ENCODE data around the gene PICK1.

PICK1 gene

DNA sequence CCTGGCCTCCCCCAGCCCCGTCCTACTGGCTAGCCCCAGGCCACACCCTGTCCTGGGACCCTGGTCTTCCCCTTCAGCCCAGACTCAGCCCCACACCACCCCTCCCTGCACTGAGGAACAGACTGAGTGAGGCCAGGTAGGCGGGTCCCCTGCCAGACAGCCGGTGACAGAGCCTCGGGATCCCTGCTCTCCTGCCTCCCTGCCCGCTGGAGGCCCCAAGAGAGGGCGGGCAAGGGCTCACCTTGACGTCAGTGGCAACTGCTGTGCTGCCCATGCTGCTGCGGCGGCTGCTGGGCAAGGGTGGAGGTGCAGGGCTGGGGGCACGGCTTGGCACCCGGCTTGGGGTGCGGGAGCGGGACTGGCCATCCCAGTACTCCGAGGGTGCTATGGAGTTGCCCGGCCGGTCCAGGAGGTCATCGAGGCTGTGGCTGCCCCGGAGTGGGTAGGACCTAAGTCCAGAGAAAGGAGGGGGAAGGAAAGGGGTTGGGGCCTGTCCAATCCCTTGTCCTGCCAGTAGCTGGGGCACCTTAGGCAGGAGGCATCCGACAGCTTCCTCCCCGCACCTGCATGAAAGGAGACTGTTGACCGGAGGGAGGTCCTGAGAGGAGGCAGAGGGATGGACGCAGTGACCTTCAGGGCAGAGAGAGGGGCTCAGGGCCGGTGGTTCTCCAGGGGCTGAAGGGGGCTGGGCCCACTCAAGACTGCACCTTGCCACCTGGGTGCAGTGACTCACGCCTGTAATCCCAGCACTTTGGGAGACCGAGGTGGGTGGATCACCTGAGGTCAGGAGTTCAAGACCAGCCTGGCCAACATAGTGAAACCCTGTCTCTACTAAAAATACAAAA lies 29.0 kb downstream of the PICK1 start:
- in situ Hi-C loops (cut with HindIII; ENCODE audit: low sequenced_read_pairs), result no loop called here

DNA sequence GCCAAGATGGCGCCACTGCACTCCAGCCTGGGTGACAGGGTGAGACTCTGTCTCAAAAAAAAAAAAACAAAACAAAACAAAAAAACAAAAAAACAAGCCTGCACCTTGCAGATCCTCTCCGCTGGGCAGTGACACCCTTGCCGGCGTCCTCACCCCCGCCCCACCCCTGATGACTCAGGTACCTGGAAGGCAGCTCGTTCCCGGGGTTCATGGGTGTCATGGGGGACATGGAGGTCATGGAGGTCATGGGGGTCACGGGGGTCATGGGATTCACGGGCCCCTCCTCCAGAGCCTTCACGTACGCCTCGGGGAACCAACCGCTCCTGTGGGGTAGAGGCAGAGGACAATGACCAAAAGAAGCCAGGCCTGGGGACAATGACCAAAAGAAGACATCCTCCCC lies 29.7 kb downstream of the PICK1 start:
- in situ Hi-C loops (cut with HindIII; ENCODE audit: low sequenced_read_pairs), result no loop called here

DNA sequence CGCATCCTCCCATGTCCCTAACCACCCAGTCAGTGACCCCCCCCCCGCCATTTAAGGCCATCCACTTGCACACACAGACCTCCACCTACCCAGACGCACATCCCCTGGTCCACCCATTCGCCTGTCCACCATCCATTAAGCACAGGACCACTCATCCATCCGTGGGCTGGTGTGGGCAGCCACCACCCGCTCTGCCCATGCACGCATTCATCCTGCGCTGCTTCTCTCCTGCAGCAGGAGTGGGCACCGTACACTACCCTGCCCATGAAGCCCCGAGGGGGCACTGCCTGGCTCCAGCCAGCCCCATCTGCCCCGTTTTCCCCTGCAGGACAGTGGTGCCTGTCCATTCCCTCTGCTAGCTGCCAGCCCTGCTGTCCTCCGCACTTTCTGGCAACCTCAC lies 30.7 kb downstream of the PICK1 start:
- in situ Hi-C loops (cut with HindIII; ENCODE audit: low sequenced_read_pairs), result no loop called here

DNA sequence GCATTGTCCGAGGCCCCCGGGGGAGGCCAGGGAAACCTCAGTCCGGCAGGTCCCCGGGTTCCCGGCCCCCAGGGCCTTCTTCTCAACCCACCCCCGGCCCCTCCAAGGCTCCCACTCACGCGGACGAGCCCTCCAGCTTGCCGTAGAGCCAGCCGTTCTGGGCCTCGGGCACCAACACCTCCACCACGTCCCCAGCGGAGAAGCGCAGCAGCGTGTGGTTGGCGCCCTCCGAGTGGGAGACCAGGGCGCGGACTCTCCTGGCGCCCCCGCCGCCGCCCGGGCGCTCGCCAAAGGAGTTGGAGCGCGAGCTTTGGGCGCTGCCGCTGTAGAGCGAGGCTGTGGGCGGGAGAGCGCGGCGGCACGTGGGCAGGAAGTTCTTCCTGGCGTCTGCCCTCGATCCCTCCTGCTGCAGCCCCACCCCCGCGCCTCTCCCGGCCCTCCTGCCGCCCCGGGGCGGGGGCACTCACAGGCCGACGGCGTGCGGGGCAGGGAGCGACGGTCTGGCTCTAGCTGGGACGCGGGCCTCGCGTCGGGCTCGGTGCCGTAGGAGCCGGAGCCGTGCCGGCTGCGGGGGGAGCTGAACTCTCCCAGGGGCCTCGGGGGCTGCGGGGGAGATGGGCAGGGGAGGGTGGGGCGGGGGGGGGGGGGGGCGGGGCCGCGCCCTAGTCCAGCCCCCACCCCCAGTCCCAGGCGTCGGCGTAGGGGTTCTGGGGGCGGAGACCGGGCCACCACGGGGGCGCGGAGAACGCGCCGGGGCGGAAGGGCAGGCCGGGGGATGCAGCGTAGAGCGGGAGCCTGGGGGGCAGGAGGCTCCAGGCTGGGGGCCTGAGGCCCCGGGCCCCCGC lies 31.6 kb downstream of the PICK1 start:
- in situ Hi-C loops (cut with HindIII; ENCODE audit: low sequenced_read_pairs), result no loop called here

DNA sequence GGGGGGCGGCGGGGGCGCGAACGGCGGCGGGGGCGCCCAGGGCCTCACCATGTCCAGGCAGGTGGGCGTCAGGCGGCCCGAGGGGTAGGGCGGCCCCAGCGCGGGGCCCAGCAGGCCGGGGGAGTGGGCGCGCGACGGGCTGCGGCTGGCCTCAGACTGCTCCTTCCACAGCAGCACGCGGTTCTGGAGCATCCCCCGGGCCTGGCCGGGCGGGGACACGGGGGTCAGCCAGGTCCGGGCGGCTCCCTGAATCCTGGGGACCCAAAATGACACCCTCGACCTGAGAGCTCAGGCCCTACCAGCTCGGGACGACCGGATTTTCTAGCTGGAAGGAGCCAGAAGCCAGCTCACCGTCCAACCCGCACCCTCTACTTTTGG lies 32.3 kb downstream of the PICK1 start:
- in situ Hi-C loops (cut with HindIII; ENCODE audit: low sequenced_read_pairs), result no loop called here

DNA sequence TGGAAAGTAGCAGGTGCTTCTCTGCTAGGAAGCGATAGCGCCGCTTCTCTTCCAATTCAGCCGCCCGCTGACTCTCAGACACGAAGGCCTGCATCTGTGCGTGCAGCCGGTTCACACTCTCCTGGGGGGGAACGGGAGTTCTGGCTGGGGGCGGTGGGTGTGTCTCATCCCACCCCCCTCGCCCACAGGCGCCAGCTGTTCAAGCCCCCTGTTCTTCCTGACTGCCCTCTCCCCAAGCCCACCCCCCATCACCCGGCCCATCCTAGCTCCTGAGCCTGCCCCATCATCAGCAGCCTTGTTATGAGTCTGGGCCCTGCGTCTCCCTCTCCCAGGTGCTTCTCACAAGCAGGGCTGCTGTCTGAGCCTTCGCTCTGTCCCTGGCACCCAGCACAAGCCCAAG lies 39.9 kb downstream of the PICK1 start:
- in situ Hi-C loops (cut with HindIII; ENCODE audit: low sequenced_read_pairs), result no loop called here

DNA sequence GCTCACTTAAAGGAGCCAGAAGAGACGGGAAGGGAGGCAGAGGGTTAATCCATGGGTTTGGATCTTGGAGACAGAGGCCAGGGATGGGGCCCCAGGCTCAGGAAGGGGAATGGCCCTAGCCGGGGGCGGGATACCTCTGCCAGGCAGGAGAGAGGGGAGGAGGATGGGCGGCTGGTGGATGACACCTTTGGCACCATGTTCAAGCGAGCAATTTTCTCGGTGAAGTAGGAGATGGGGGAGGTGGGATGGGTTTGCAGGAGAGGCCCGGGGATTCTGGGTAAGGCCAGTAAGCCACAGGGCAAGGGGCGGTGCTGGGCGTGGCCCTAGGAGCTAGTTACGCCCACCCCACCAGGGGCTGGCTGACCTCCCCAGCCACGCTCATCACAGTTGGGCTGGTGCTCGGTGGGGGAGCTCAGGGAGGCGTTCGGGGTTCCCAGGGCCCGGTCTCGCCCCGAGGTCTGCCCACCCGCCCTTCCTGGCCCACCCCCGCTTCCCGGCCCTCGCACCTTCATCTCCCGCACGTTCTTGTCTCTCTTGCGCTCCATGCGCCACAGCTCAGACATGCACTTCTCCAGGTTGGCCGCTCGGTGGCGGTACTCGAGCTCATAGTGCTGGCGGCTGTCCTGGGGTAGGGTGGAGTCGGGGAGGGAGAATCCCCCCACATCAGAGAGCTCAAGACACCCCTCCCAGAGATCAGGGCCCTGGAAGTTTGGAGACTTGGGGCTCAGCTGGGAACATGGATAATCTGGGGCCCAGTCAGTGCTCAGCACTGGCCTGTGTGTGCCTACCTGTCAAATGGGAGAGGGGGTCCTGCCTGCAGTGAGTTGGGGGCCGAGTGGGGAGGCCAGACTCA lies 40.6 kb downstream of the PICK1 start:
- in situ Hi-C loops (cut with HindIII; ENCODE audit: low sequenced_read_pairs), result no loop called here

DNA sequence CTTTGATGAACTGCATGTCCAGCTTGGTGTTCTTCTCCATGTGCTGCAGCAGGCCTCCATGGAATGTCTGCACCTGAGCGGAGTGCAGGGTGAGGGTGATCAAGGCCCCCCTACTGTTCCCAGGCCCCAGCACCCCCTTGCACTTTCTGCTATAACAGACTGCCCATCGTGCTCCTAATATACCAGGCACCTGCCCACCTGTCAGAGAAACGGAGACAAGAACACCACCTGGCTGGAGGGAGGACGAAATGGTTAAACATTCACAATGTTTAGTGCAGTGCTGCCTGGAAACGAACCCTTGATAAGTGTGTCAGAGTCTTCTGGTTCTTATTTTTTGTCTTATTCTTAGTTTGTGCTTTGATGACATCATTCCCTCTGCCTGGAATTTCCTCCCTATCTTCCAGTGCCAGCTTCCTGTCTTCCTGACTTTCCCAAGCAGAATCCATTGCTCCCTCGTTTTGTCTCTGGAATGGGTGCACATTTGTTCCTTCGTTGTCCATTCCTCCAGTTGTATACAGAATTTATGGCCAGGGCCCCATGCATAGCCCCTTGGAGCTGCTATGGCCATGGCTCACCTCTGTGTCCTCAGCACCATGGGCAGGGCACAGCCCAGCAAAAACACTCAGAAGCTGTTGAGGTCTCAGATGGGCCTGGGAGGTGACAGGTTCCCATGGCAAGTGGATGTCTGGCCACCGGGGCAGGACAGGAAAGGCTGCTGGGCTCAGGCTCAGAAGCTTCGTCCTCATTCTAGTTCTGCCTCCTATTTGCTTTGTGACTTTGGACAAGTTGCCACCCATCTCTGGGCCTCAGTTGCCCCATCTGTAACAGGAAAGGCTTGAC lies 41.4 kb downstream of the PICK1 start:
- in situ Hi-C loops (cut with HindIII; ENCODE audit: low sequenced_read_pairs), result no loop called here

DNA sequence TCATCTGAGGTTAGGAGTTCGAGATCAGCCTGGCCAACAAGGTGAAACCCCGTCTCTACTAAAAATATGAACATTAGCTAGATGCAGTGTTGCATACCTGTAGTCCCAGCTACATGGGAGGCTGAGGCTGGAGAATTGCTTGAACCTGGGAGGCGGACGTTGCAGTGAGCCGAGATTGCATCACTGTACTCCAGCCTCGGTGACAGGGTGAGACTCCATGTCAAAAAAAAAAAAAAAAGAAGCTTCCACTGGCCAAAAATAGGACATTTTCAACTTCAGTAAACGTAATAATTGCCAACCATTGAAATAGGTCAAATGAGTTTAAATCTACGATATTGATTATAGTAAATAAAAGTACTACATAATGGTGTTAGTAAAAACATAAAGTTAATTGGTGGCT lies 46.4 kb downstream of the PICK1 start:
- in situ Hi-C loops (cut with HindIII; ENCODE audit: low sequenced_read_pairs), result no loop called here

DNA sequence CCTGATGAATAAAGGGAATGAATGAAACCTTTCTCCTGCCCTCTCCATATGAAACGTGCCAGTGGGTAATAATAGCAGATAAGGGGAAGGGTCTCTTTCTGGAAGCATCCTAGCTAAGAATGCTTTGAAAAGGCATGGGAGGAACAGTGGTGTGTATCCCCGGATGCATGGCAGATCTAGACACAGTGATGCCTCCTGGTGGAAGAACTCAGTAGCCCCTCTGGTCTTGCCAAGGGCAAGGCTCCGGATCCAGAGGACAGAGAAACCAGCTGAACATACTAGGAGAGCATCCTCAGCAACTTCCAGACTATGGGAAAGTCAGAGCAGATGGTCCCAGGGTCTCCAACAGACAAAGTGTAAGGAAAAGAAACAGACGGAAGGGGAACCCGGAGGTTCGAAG lies 46.9 kb downstream of the PICK1 start:
- in situ Hi-C loops (cut with HindIII; ENCODE audit: low sequenced_read_pairs), result no loop called here

DNA sequence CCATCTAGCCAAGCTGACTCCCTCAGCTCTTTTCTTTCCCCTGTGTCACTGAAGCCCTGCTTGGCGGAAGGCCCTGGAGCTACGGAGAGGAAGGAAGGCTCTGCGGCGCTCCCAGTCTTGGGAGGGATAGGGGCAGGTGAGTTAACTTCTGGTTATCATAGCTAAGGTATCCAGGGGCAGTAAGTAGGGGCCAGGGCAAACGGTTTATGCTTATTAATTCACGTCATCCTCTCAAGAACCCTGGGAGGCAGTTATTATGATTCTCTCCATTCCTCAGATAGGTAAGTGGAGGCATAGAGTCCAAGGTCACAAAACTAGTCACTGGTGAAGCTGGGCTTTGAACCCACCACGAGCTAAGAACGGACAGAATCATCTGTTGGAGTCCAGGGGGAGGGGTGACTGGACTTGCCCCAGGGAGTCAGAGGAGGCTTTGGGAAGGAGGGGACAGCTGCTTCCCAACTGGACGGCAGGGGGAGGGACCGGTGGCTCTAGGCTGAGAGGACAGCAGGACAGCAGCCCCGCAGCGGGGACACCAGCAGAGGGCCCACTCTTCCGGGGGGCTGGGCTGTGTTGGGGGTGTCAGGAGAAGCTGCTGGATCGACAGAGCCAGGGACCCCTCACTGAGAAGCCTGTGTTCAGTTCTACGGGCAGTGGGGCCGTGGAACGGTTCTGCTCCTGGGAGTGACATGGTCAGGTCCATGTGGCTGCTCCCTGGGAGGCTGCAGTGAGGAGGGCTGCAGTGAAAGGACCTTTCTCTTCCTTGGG lies 49.8 kb downstream of the PICK1 start:
- in situ Hi-C loops (cut with HindIII; ENCODE audit: low sequenced_read_pairs), result no loop called here

DNA sequence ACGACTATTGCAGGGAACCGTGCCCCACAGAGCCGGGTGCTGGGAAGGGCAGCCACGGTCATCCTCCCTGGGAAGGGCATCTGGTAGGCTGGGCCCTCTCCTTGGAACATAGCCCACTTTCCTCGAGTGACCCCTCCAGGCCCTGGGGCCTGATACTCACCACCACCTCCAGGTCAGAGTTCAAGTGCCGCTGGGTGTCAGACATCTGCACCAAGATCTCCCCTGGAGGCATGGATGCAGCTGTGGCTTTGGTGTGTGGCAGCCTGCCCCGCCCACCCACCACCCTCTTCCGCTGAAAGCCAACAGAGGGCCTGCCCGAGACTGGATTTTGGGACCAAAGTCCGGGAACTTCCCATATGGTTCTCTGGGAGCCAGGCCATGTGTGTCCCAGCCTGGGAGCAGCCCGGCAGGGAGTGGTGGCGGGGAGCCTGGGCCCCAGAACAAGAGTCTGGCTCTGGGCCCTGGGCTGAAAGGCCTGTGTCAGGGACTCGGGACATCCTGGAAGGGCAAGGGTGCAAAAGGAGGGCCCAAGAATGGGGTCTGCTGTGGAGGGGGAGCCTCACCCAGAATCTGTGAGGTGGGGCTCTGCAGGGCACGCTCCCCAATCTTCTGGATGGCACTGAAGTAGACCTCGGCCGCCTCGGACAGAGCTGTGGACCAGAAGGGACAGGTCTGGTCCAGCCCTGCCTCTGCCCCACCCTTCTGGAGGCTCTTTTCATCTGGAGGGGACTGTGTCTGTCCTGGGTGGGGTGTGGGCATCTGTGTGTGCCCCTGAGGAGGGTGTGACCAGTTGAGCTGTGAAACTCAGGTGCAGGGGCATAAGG lies 50.7 kb downstream of the PICK1 start:
- in situ Hi-C loops (cut with HindIII; ENCODE audit: low sequenced_read_pairs), result no loop called here

DNA sequence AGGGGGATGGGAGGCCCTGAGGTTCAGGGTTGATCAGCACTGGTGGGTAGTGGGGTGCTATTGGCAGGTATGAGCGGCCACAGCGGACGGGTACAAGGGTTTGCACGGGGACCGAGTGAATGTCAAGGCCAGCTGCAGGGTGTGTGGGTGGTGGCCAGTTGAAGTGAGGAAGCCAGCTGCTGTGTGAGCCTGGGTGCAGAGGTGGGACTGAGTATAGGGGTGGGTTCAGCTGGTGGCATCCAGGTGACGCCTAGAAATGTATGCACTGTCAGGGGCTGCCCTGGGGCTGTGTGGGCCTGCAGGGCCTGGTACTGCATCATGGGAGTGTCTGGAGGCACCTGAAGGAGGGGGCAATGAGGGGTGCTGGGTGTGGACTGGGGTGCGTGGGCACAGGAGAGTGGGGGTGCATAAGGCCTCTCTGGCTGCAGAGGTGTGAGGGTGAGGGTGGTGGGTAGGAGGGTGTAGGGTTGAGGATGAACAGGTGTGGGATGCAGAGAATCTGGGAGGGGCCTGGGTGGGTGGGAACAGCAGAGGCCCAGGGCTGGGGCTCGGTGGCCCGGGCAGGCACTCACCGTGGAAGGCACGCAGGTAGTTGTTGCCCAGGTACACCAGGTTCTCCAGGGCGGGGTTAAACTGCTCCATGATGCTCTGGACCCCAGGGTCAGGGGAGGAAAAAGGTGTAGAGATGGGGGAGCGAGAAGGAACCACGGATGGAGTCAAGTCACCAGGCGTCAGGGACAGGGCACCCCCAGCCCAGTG lies 51.5 kb downstream of the PICK1 start:
- in situ Hi-C loops (cut with HindIII; ENCODE audit: low sequenced_read_pairs), result no loop called here

DNA sequence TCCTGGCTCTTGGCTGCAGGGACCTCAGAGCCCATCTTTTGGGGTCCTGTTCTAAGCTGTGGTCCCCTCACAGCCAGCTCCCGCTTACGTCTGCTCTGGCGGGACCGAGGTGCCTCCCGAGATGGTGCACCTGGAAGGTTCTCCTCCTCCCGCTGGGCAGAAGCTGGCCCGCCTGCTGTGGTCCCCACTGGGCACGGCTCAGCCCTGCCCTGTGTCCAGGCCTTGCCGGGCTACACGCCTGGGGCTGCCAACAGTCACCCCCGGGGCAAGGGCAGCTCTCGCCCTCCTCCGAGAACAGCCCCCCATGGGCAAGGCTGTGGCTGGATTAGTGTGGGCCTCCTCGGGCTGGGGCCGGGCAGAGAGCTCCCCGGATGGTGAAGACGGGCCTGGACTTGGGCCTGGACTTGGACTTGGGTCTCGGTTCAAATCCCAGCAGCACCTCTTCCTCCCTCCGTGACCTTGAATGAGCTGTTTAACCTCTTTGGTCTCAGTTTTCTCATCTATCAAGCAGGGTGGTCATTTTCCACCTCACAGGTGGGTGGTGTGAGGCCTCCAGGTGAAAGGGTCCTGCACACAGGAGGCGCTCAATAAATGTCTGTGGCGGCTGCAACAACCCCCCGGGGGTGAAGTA lies 52.3 kb downstream of the PICK1 start:
- in situ Hi-C loops (cut with HindIII; ENCODE audit: low sequenced_read_pairs), result no loop called here

DNA sequence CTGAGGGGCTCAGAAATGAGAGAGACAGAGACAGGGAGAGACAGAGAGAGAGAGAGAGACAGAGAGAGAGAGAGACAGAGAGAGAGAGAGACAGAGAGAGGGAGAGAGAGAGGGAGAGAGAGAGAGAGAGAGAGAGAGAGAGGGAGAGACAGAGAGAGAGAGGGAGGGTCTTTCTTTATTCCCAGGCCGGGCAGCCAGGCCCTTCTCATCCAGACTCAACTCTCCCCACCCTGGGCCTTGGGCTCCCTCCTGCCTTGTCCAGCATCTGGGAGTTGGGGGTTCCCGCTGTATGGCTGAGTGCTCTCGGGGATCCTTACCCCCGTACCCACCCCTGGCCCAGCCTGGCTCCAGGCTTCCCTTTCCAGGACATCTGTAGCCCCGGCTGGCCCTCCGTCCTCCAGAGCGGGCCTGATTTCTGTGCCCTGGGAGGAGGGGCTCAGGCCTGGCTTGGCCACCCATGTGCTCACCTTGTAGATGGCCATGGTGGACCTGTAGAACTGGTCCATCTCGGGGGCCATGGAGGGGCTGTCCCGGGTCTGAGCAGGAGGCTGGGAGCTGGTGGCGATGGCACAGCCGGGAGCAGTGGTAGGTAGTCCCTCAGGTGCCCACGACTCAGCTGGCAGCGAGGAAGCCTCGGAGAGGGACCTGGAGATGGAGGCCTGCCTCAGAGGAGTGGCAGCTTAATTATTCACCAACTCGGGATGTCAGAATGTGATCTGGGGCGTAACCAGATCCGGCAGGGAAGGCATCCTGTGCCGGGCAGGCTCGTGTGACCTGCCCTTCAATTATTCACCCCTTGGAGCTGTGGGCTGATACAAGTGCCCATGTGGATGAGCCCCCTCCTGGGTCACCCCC lies 53.0 kb downstream of the PICK1 start, which contains the start of gene BAIAP2L2:
BAIAP2L2 (minus strand) TSS at position 677 of the 855 bp plus-strand sequence; CDS start at position 518, 159 bp downstream.
- in situ Hi-C loops (cut with HindIII; ENCODE audit: low sequenced_read_pairs), result no loop called here

Data from DLD1 (cell line).